K562 (cell line): ENCODE data around the gene PRF1. TPM values are rescaled to one million over a fixed set of nuclear protein-coding genes. Genes with fewer than 3 reads are reported as not detected.

Source experiments
- ATAC-seq: fragments of 200-7000 bp; cut with Tn5 transposase; 3 replicates; pipeline ENCODE4 v1.9.1; 2020; ENCODE audit warnings: moderate library complexity
- BruUV-seq: library from RNA; stranded (reverse); fragments of 400-500 nt; replicated peaks from 2 replicates; lab custom pipeline; 2021; lab: Mats Ljungman, UMichigan
- CTCF ChIA-PET: fragments of 300-600 bp; formaldehyde crosslinking; extraction: SDS; loops from one replicate; lab custom pipeline; 2021; ENCODE audit warnings: low intra/inter-chr PET ratio; lab: Yijun Ruan, JAX
- POLR2A ChIA-PET: fragments of 300-600, 350-650 bp; sonication (Branson Sonifier 250); formaldehyde crosslinking; extraction: SDS; loops from one replicate; lab custom pipeline; 2021; ENCODE audit warnings: antibody characterized with exemption, inconsistent platforms; lab: Yijun Ruan, JAX
- DNase-seq, 4 experiments: peaks; one replicate each; pipeline versions ENCODE4 v3.0.0 to v3.0.0-alpha.2; 2011 to 2018; ENCODE audit warnings: low spot score in 3 of 4, mixed read lengths in 3 of 4; ENCODE audit errors: extremely low read depth in 1 of 4
- FAIRE-seq: peaks from 2 replicates; lab custom pipeline; 2011; peaks lifted over from hg19 to GRCh38; lab: Jason Lieb, UNC
- H2AFZ ChIP-seq: 2 replicates; pipeline ENCODE4 v1.6.0; 2011; ENCODE audit warnings: low read depth, low read length, control low read depth, inconsistent platforms
- H3K27ac ChIP-seq: fragments of 200-600 bp; 3 replicates; pipeline ENCODE4 v1.8.0; 2011; ENCODE audit warnings: low read depth, mild to moderate bottlenecking, control low read depth, inconsistent platforms, low read length, moderate library complexity, mixed read lengths; ENCODE audit errors: extremely low read depth
- H3K27me3 ChIP-seq, 2 experiments: fragments of 300-600 bp in 1 of 2; 2 replicates in 1 of 2; 3 replicates in 1 of 2; pipeline versions ENCODE4 v1.6.0 to v1.8.0; 2011; ENCODE audit warnings: inconsistent platforms in 2 of 2, low read length in 2 of 2, mild to moderate bottlenecking in 1 of 2, mixed read lengths in 1 of 2, moderate library complexity in 1 of 2; ENCODE audit not compliant: control insufficient read depth in 2 of 2, insufficient read depth in 2 of 2
- H3K36me3 ChIP-seq: fragments of 300-600 bp; 3 replicates; pipeline ENCODE4 v1.8.0; 2011; ENCODE audit warnings: mild to moderate bottlenecking, low read length, inconsistent platforms; ENCODE audit not compliant: control insufficient read depth, insufficient read depth
- H3K4me1 ChIP-seq, 2 experiments: fragments of 200-600 bp in 1 of 2; replicated peaks in 1 of 2; 2 replicates in 1 of 2; 3 replicates in 1 of 2; pipeline versions ENCODE4 v1.5.1 to v1.8.0; 2011; ENCODE audit warnings: inconsistent platforms in 2 of 2, low read length in 2 of 2, mild to moderate bottlenecking in 1 of 2, mixed read lengths in 1 of 2, moderate library complexity in 1 of 2; ENCODE audit not compliant: control insufficient read depth in 2 of 2, insufficient read depth in 2 of 2
- H3K4me2 ChIP-seq: 2 replicates; pipeline ENCODE4 v1.6.1; 2011; ENCODE audit warnings: low read length, control low read depth, inconsistent platforms, mixed read lengths; ENCODE audit not compliant: insufficient read depth
- H3K4me3 ChIP-seq: fragments of 200-600 bp; sonication (generic), shearing (Covaris generic); 2 replicates; pipeline ENCODE4 v1.5.1; 2016; ENCODE audit warnings: control low read depth, inconsistent platforms
- H3K79me2 ChIP-seq: fragments of 200-600 bp; 3 replicates; pipeline ENCODE4 v1.8.0; 2011; ENCODE audit warnings: low read length, inconsistent platforms; ENCODE audit not compliant: control insufficient read depth, insufficient read depth
- H3K9ac ChIP-seq, 2 experiments: 2 replicates each; pipeline versions ENCODE4 v1.6.0 to v1.6.1; 2011; ENCODE audit warnings: low read depth in 2 of 2, low read length in 2 of 2, control low read depth in 1 of 2, inconsistent platforms in 1 of 2, mild to moderate bottlenecking in 1 of 2, mixed read lengths in 1 of 2; ENCODE audit not compliant: insufficient read depth in 1 of 2
- H3K9me1 ChIP-seq: one replicate; pipeline ENCODE4 v1.6.0; 2011; ENCODE audit warnings: inconsistent platforms, mild to moderate bottlenecking, low read length, moderate library complexity; ENCODE audit not compliant: control insufficient read depth, insufficient read depth
- H3K9me3 ChIP-seq: replicated peaks from 2 replicates; pipeline ENCODE4 v1.5.1; 2011; ENCODE audit warnings: low read depth, low read length, inconsistent platforms; ENCODE audit not compliant: control insufficient read depth, insufficient read depth
- H4K20me1 ChIP-seq: replicated peaks from 2 replicates; pipeline ENCODE4 v1.6.1; 2011; ENCODE audit warnings: low read length, inconsistent platforms, mixed read lengths; ENCODE audit not compliant: control insufficient read depth, insufficient read depth
- CBX3 ChIP-seq, 2 experiments: IDR thresholded peaks; 1 replicate in 1 of 2; 2 replicates in 1 of 2; pipeline ENCODE4 v1.6.1; 2012; ENCODE audit warnings: inconsistent platforms in 2 of 2, low read length in 2 of 2, borderline replicate concordance in 1 of 2, control low read depth in 1 of 2
- HNRNPLL ChIP-seq: fragments of 200-400 bp; formaldehyde crosslinking; IDR thresholded peaks from 2 replicates; pipeline ENCODE4 v1.6.1; 2017; ENCODE audit warnings: low read length, low read depth, mild to moderate bottlenecking; ENCODE audit not compliant: poor library complexity, severe bottlenecking
- L3MBTL2 ChIP-seq: fragments of 450-650 bp; IDR thresholded peaks from 2 replicates; pipeline ENCODE4 v1.6.1; 2016; ENCODE audit warnings: mild to moderate bottlenecking, moderate library complexity
- POLR2B ChIP-seq: fragments of 450-650 bp; IDR thresholded peaks from 2 replicates; pipeline ENCODE4 v1.6.1; 2018; ENCODE audit warnings: low read depth; ENCODE audit not compliant: partially characterized antibody
- SP2 ChIP-seq: IDR thresholded peaks from 2 replicates; pipeline ENCODE4 v1.6.1; 2011; ENCODE audit warnings: mild to moderate bottlenecking, low read depth, low read length, moderate library complexity; ENCODE audit not compliant: poor library complexity, severe bottlenecking; ENCODE audit errors: extremely low read depth
- TGIF2 ChIP-seq: sonication (generic); formaldehyde crosslinking; IDR thresholded peaks from 2 replicates; pipeline ENCODE4 v1.8.1; 2022; ENCODE audit warnings: mild to moderate bottlenecking, missing genetic modification reagents, moderate library complexity
- WHSC1 ChIP-seq: IDR thresholded peaks from one replicate; pipeline ENCODE4 v1.6.1; 2012; ENCODE audit warnings: low read length, control low read depth, inconsistent platforms
- ZBTB7A ChIP-seq: IDR thresholded peaks from 2 replicates; pipeline ENCODE4 v1.6.1; 2011; ENCODE audit warnings: low read depth, mild to moderate bottlenecking, low read length, moderate library complexity, borderline replicate concordance; ENCODE audit not compliant: control insufficient read depth
- ZFP36 ChIP-seq: fragments of 150-350 bp; IDR thresholded peaks from 2 replicates; pipeline ENCODE4 v1.6.1; 2018; ENCODE audit warnings: low read length, low read depth; ENCODE audit not compliant: partially characterized antibody
- ZNF263 ChIP-seq: sonication (generic); formaldehyde crosslinking; IDR thresholded peaks from 2 replicates; pipeline ENCODE4 v1.8.0; 2022; ENCODE audit warnings: mild to moderate bottlenecking, missing genetic modification reagents, borderline replicate concordance
- ZNF507 ChIP-seq: conservative IDR thresholded peaks from 2 replicates; pipeline ENCODE4 v1.6.1; 2017; ENCODE audit warnings: missing genetic modification characterization, missing compliant biosample characterization
- ZNF699 ChIP-seq: fragments of 250-450 bp; sonication (Bioruptor Pico); IDR thresholded peaks from 2 replicates; pipeline ENCODE4 v1.8.0; 2021; ENCODE audit warnings: mild to moderate bottlenecking, moderate library complexity; ENCODE audit not compliant: insufficient replicate concordance
- WGBS: fragments of 100-300 bp; shearing (Covaris generic); methylation state at CpG from one replicate; pipeline ENCODE4 v1.1.6; 2016; ENCODE audit warnings: low coverage, mixed read lengths; ENCODE audit not compliant: insufficient coverage; ENCODE audit errors: missing lambda C conversion rate; 5-methylcytosine and 5-hydroxymethylcytosine counted together
- in situ Hi-C: fragments of 300-500 bp; cut with MboI; formaldehyde crosslinking; loops from 4 replicates; pipeline ENCODE4 v1.15.0; 2018; ENCODE audit warnings: inconsistent platforms, mixed read lengths
- intact Hi-C: fragments of 100-400 bp; cut with micrococcal nuclease; formaldehyde crosslinking; loops from 2 replicates; pipeline ENCODE4 v1.14.2; 2022
- polyA plus RNA-seq, 8 experiments: library from polyadenylated mRNA; depleted of rRNA in 4 of 8; stranded (reverse) in 5 of 8; unstranded in 3 of 8; fragments of >200 nt; fragmentation: Nextera tagmentation in 2 of 8; fragmentation: Illumina TruSeq in 1 of 8; extraction: Ambion mirVana in 2 of 8; extraction: Trizol in 1 of 8; gene quantifications; 2 replicates each; pipeline versions ENCODE4 v1.2.1 to v1.2.3, GENCODE V29; 2011 to 2014; ENCODE audit warnings: inconsistent platforms in 1 of 8, missing spikeins in 1 of 8
- total RNA-seq, 7 experiments: library from RNA; depleted of rRNA in 6 of 7; stranded (reverse); fragments of >200 nt in 6 of 7; fragmentation: Illumina TruSeq in 2 of 7; extraction: Trizol in 2 of 7; gene quantifications; 2 replicates each; pipeline versions ENCODE4 v1.2.1 to v1.2.3, GENCODE V29; 2011 to 2021; ENCODE audit warnings: low replicate concordance in 1 of 7
- TF ChIP-seq, protein P1 (sequence below): fragments of 250-450 bp; sonication (Bioruptor Pico); IDR thresholded peaks from 2 replicates; pipeline ENCODE4 v1.8.0; 2021; ENCODE audit warnings: moderate library complexity, mild to moderate bottlenecking, inconsistent platforms
- TF ChIP-seq, protein P2 (sequence below), 2 experiments: IDR thresholded peaks; 2 replicates each; pipeline ENCODE4 v1.6.1; 2011; ENCODE audit warnings: borderline replicate concordance in 1 of 2, control low read depth in 1 of 2, low read depth in 1 of 2, low read length in 1 of 2, mild to moderate bottlenecking in 1 of 2, mixed read lengths in 1 of 2, moderate library complexity in 1 of 2; ENCODE audit not compliant: insufficient read depth in 1 of 2, insufficient read length in 1 of 2, poor library complexity in 1 of 2, severe bottlenecking in 1 of 2; ENCODE audit errors: extremely low read depth in 1 of 2
- TF ChIP-seq, protein P3 (sequence below): fragments of 250-450 bp; sonication (Bioruptor Pico); IDR thresholded peaks from 2 replicates; pipeline ENCODE4 v1.6.1; 2021; ENCODE audit warnings: mild to moderate bottlenecking

PRF1 gene
- total and polyA plus RNA-seq, 9 of the 15 experiments (the other 6 are each of a cell fraction or from before 2014, with no cell fraction given) = 3.8 to 8.6 (median 6.3) TPM

DNA sequence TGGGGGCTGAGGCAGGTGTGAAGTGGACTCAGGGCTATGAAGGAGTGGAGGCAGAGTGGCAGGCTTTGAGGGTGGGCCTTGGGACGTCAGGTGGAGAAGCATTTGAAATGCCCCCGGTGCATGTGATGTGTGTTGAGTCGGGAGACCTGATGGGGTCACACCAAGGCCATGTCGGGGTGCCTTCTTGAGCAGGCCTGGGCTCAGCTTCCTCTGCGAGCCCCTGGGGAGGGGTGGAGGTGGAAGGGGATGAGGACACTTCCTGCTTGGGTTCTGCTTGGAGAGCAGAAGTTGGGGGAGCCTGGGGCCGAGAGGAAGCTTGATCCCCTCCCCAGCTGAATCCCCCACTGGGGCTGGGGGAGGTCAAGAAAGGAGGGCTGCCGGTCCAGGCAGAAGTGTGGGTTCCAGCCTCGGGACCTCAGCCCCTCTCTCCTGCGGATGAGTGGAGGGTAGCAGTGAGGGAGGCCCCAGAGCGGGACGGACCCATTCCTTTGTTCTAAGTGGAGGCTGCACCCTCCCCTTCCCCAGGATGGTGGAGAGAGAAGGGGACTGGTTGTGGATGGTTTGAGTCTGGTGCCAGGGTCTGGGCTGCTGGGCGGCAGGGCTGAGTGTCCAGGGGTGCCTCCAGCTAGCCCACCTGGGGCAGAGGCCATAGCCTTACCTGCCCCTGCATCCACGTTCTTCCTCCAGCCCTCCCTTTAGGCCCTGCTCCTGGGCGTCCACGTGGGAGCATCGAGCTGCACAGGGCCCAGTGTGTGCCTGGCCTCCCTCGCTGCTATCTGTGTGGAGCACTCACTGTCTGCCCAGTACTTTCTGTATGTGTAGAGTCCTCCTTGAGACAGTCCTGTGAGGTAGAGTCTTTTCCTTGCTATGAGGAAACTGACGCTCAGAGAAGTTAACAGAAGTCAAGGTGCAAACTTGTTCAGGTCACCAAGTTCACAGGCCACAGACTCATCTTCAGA is 36.7 kb downstream of the PRF1 start:
- H3K9me3 ChIP-seq = no peaks in the 10 kb centered on the region
- no peaks in the 10 kb centered on the region for H3K27me3 ChIP-seq
- H2AFZ ChIP-seq = 0 out of 2 replicates have a peak overlapping the region, but pooled peaks have one; percentile 19
- intact Hi-C loops = no loop called here
- no peaks in the 10 kb centered on the region for H3K79me2 ChIP-seq
- CTCF ChIA-PET = no interaction called here
- FAIRE-seq (peak; percentile 44), ATAC-seq (peak; percentile 13; the same call in 2 of the 3 replicates), DNase-seq (no peak)
- H3K4me2 ChIP-seq = no peak overlapping the region
- no peaks in the 10 kb centered on the region for H3K9me1 ChIP-seq
- WGBS = 50% methylated on average over 17 of the region's 18 CpGs
- H4K20me1 ChIP-seq = no peaks in the 10 kb centered on the region
- H3K9ac ChIP-seq = peak overlapping the region in 1 of 2 experiments; percentile 60; a peak in 2 of 4 replicates
- H3K36me3 ChIP-seq = no peaks in the 10 kb centered on the region
- no peak overlapping the region for H3K27ac ChIP-seq
- POLR2A ChIA-PET = interaction anchor here (0.6 to 1.1 kb wide), 4 partner anchors 18 to 233 kb away, joined by 3 to 4 read pairs (median 3); no protein-coding TSS in a partner anchor
- BruUV-seq = no TSS peak
- peaks cover 0 to 42% of the 10 kb centered on the region in 2 experiments; a peak in 4 of 5 replicates for H3K4me1 ChIP-seq
- in situ Hi-C loops = no loop called here
- no peak overlapping the region for H3K4me3 ChIP-seq
- TF ChIP-seq, protein P1, sequence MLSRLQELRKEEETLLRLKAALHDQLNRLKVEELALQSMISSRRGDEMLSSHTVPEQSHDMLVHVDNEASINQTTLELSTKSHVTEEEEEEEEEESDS (CRISPR knock-in tag) = no peak
- TF ChIP-seq, protein P2, sequence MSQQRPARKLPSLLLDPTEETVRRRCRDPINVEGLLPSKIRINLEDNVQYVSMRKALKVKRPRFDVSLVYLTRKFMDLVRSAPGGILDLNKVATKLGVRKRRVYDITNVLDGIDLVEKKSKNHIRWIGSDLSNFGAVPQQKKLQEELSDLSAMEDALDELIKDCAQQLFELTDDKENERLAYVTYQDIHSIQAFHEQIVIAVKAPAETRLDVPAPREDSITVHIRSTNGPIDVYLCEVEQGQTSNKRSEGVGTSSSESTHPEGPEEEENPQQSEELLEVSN (IDR thresholded peaks at IDR 0.05; ENCODE audit: borderline replicate concordance in 1 of 2, extremely low read depth in 1 of 2, insufficient read depth in 1 of 2, insufficient read length in 1 of 2, low read depth in 1 of 2, low read length in 1 of 2, poor library complexity in 1 of 2, severe bottlenecking in 1 of 2) = peak in 1 of 2 experiments; percentile 15
- TF ChIP-seq, protein P3, sequence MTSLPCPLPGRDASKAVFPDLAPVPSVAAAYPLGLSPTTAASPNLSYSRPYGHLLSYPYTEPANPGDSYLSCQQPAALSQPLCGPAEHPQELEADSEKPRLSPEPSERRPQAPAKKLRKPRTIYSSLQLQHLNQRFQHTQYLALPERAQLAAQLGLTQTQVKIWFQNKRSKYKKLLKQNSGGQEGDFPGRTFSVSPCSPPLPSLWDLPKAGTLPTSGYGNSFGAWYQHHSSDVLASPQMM (CRISPR knock-in tag) = no peak
- 0 out of 2 replicates have a peak, but pooled peaks have one; percentile 13 for TF ChIP-seq L3MBTL2
- no peak for TF ChIP-seq SP2
- TF ChIP-seq WHSC1 = no peak
- no peak for TF ChIP-seq ZNF507 (tag)
- no peak for TF ChIP-seq ZNF699 (CRISPR knock-in tag)
- TF ChIP-seq ZFP36 = peak; percentile 64
- TF ChIP-seq ZBTB7A = 0 out of 2 replicates have a peak, but pooled peaks have one; percentile 12
- TF ChIP-seq ZNF263 (CRISPR knock-in tag) = 0 out of 2 replicates have a peak, but pooled peaks have one; percentile 62
- no peak for TF ChIP-seq HNRNPLL
- no peak for TF ChIP-seq POLR2B
- no peak for TF ChIP-seq TGIF2
- no peak for TF ChIP-seq CBX3 (IDR thresholded peaks at IDR 0.05; ENCODE audit: borderline replicate concordance in 1 of 2, low read length in 2 of 2)
